GM19324 (cell line): Measurements from ENCODE around the gene PPFIBP2.

Source experiments
- ATAC-seq: cut with Tn5 transposase; IDR thresholded peaks from one replicate; pipeline ENCODE4 v1.9.1; 2021; ENCODE audit warnings: mild to moderate bottlenecking, moderate library complexity; ENCODE audit not compliant: unreplicated experiment, low FRiP score

The PPFIBP2 gene

DNA sequence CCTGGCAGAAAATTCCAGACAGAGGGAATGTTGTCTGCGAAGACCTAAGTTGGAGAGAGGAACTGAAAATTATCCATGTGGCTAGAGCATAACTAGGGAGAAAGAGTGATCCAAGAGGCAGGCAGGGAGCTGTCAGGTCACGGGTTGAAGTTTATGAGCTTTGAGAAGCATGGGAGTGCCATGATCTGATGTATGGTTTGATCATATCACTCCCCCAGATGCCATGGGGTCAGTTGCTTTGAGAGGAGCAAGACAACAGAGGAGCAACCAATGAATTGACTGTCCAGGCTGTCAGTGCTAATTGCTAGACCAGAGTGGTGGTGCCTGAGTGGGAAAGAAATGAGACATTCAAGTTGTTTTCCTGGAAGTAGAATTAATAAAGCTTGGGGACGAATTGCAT, 105.5 kb downstream of the PPFIBP2 start:
- no peak for ATAC-seq

DNA sequence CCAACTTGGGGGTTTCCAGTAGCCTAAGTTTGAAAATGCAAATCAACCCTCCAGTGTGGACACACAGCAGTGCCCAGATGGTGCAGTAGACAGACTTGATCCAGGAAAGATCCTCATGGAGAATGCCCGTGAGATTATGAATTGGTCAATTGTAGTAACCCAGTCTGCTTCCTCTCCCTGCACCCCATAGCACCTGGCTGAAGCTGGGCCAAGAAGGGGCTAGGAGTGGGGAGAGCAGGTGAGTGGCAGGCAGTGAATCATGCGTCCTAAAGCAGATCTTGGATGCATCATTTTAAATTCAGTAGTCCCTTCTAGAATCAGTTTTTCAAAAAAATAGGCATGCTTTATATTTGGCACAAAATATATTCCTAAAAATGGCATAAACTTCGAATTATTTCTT, 107.3 kb downstream of the PPFIBP2 start:
- no peak for ATAC-seq

GRCh38 chr11:7621554-7621953, 107.8 kb downstream of the PPFIBP2 start:
- no peak for ATAC-seq

DNA sequence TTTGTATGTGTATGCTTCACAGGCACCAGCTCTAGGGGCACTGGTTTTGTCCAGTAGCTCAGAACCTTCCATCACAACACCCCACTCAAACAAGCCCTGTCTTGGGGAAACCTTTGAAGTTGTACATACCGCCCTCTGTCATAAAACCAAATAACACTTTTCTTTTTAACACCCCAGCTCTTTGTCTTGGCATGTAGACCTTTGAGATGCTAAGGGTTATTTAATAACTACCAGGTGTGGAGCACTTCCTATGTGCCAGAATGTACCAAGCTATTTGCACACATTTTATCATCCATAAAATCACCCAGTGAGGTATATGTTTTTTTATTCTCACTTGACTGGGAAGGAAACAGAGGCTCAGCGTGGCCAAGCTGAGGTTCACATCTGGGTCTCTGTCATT, 108.9 kb downstream of the PPFIBP2 start:
- ATAC-seq, result no peak

DNA sequence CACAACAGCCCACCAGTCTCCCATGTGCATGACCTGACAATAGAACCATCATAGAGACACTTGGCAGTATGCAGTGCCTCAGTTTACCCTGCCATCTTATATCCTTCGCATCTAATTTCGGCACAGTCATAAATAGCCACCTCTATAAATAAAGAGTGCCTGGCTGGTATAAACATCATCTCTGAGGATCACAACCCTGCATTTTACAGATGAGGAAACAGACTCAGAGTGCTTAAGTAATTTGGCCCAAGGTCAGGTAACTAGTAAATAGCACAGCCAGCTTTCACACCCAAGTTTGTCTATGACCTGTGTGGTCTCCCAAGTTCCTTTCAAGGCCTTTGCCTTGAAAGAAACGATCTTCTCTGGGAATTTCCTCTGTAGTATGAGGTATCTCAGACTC, 114.9 kb downstream of the PPFIBP2 start:
- no peak for ATAC-seq

- no peak for ATAC-seq
Measured at GRCh38 chr11:7630002-7630401, 116.2 kb downstream of the PPFIBP2 start.

DNA sequence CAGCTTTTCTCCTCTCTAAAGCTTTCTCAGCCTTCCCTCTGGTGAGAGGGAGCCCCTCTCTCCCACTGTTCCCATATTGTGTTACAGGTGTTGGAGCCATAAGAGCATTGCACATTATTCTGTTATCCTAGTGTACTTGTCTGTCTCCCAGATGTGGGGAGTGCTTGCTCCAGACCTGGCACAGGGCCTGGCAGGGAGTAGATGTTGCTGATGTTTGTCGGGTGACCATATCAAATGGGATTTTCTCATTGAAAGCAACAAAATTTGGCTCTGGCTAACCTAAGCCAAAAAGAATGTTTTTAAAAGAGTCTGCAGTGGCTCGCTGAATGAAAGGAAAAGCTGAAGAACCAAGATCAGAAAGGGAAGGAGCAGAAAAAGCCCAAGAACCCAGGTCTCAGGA, 118.4 kb downstream of the PPFIBP2 start:
- ATAC-seq, result no peak

GRCh38 chr11:7635137-7635536, 121.3 kb downstream of the PPFIBP2 start:
- no peak for ATAC-seq

GRCh38 chr11:7635708-7636107, 121.9 kb downstream of the PPFIBP2 start:
- ATAC-seq, result no peak

- no peak for ATAC-seq
Measured at GRCh38 chr11:7636350-7636749, 122.6 kb downstream of the PPFIBP2 start.

- ATAC-seq, result no peak
Measured at GRCh38 chr11:7637447-7638157, 123.8 kb downstream of the PPFIBP2 start.

GRCh38 chr11:7638710-7639642, 125.2 kb downstream of the PPFIBP2 start:
- no peak for ATAC-seq

- ATAC-seq, result no peak
Measured at GRCh38 chr11:7639643-7640025, 125.8 kb downstream of the PPFIBP2 start.

GRCh38 chr11:7640816-7641215, 127.0 kb downstream of the PPFIBP2 start:
- no peak for ATAC-seq

DNA sequence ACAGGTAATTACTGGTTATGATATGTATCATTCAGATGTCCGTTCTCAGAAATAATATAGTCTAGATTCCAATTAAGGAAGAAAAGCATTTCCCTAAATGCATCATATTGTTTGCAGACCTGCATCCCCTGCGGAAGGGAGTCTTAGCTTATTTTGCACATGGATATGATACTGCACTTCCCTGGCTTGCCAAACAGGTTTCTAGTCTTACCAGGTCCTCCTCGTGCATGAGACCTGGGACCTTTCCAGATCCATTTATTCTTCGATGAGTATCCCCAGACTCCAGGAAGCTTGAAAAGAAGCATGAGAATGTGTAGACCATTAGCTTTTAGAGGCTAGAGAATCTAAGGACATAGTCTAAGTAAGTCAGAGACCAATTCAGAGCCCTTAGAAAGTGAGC, 128.9 kb downstream of the PPFIBP2 start:
- no peak for ATAC-seq

DNA sequence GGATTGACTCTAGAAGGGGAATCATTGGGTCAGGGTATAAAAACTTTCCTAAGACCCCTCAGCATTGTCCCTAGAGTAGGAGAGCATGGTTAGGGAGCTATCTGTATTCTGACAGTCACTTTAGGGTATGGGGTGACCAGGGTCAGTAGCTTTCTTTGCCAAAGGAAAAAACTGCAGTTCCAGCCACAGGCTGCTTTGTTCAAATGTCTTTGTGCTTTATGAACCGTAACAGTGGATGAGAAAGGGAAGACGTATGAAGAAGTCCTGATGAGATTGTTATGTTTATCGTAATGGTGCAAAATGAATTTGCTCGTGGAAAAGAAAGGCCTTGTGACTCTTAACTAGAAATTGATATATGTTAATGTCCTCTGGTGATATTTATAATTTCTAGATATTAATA, 129.5 kb downstream of the PPFIBP2 start:
- ATAC-seq, result no peak

DNA sequence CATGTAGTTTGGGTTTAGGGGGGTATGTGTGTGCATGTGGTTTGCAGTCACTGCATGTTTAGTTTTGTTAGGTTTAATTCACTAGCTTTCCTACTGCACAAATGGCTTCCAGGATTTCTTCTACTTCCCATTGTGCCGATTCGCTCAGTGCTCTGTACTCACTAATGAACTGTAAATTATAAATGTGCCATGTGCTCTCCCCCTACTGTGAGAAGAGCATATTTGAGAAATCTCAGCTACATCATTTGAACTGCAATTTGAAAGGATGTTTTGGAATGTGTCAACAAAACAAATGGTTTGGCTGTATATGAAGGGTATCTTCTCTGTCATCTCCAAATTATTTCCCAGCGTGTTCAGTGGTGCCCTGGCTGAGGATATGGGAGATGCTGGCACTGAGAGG, 131.4 kb downstream of the PPFIBP2 start:
- no peak for ATAC-seq

- ATAC-seq, result no peak
Measured at GRCh38 chr11:7646866-7647265, 133.1 kb downstream of the PPFIBP2 start.

- ATAC-seq, result no peak
Measured at GRCh38 chr11:7648264-7648663, 134.5 kb downstream of the PPFIBP2 start.

GRCh38 chr11:7651140-7651551, 137.3 kb downstream of the PPFIBP2 start:
- no peak for ATAC-seq

- ATAC-seq, result no peak
Measured at GRCh38 chr11:7651700-7652099, 137.9 kb downstream of the PPFIBP2 start.

DNA sequence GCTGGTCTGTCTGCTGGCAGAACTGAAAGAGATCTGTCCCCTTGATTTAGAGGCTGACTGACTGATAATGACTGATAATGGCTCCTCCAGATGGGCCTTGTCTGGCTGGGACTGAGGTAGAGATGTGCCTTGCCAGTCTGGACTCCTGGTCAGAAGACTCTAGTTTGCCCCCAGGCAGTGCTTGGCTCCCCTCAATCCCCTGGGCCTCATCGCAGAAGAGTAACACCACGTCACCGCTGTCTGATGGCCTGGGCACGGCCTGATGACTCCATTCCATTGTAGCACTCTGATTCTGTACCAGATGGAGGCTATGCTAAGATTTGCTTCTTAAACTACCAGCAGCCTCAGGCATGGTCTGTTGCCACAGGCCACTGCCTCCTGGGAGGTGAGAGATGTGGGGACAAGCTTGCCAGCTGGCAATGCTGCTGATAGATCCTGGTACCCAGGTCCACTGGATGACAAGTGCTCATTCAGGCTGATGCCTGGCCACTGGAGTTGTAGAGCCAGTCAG, 140.5 kb downstream of the PPFIBP2 start:
- no peak for ATAC-seq
